B cell (primary cell): ENCODE results near the gene RPS29. TPM values are rescaled to one million over a fixed set of nuclear protein-coding genes. Genes with fewer than 3 reads are reported as not detected.
"Not testable (repeated sequence)": the region's sequence is repeated elsewhere in the genome, so short reads cannot be mapped to it uniquely, and the experiment has no call there.

Experiments
- ATAC-seq: fragments of 200-7000 bp; cut with Tn5 transposase; one replicate; pipeline ENCODE4 v1.10.0; 2021; ENCODE audit warnings: low read depth, mild to moderate bottlenecking, moderate number of reproducible peaks, moderate library complexity
- CTCF ChIA-PET: fragments of 350-600 bp; sonication (Branson Sonifier 250); formaldehyde crosslinking; loops from one replicate; lab custom pipeline; 2021; ENCODE audit warnings: antibody characterized with exemption, inconsistent platforms; lab: Charles Lee
- POLR2A ChIA-PET: fragments of 350-600 bp; sonication (Branson Sonifier 250); formaldehyde crosslinking; loops from one replicate; lab custom pipeline; 2021; ENCODE audit warnings: antibody characterized with exemption; lab: Charles Lee
- DNase-seq: peaks from one replicate; pipeline ENCODE4 v3.0.0; 2013
- H2AFZ ChIP-seq: 2 replicates; pipeline ENCODE4 v1.6.1; 2012; ENCODE audit warnings: mild to moderate bottlenecking, low read depth, low read length; ENCODE audit not compliant: insufficient read depth, poor library complexity, severe bottlenecking
- H3K27ac ChIP-seq, 2 donors: 1 replicate in 1 of 2; 2 replicates in 1 of 2; pipeline ENCODE4 v1.5.1; 2012 to 2013; ENCODE audit warnings: low read length in 2 of 2, mild to moderate bottlenecking in 2 of 2, moderate library complexity in 1 of 2
- H3K27me3 ChIP-seq, 4 experiments: fragments of 200-600 bp in 1 of 4; sonication (generic) in 1 of 4; replicated peaks in 1 of 4; 1 replicate in 2 of 4; 2 replicates in 2 of 4; pipeline versions ENCODE4 v1.6.1 to v1.7.0; 2013 to 2016; ENCODE audit warnings: low read length in 3 of 4, mild to moderate bottlenecking in 2 of 4, mixed read lengths in 1 of 4, moderate library complexity in 1 of 4; ENCODE audit not compliant: insufficient read depth in 4 of 4, control insufficient read depth in 3 of 4; ENCODE audit errors: control extremely low read depth in 1 of 4
- H3K36me3 ChIP-seq, 2 experiments: replicated peaks in 1 of 2; 1 replicate in 1 of 2; 2 replicates in 1 of 2; pipeline versions ENCODE4 v1.6.1 to v1.7.1; 2013; ENCODE audit warnings: low read length in 1 of 2; ENCODE audit not compliant: insufficient read depth in 2 of 2, control insufficient read depth in 1 of 2; ENCODE audit errors: control extremely low read depth in 1 of 2, extremely low read depth in 1 of 2
- H3K4me1 ChIP-seq, 2 donors: fragments of 200-600 bp in 1 of 2; sonication (generic) in 1 of 2; 1 replicate in 1 of 2; 2 replicates in 1 of 2; pipeline versions ENCODE4 v1.5.1 to v1.6.1; 2013 to 2017; ENCODE audit warnings: low read length in 2 of 2; ENCODE audit not compliant: control insufficient read depth in 2 of 2, insufficient read depth in 2 of 2
- H3K4me2 ChIP-seq: replicated peaks from 2 replicates; pipeline ENCODE3; 2012; ENCODE audit warnings: mild to moderate bottlenecking, low read depth, low read length; ENCODE audit not compliant: poor library complexity, severe bottlenecking
- H3K4me3 ChIP-seq, 5 experiments: fragments of 200-600 bp in 1 of 5; sonication (generic) in 1 of 5; 1 replicate in 3 of 5; 2 replicates in 2 of 5; pipeline versions ENCODE4 v1.5.1 to v1.7.0; 2011 to 2016; ENCODE audit warnings: low read length in 4 of 5, mild to moderate bottlenecking in 4 of 5, low read depth in 2 of 5, control low read depth in 1 of 5, moderate library complexity in 1 of 5; ENCODE audit not compliant: insufficient read depth in 1 of 5; ENCODE audit errors: control extremely low read depth in 1 of 5, extremely low read depth in 1 of 5
- H3K79me2 ChIP-seq: fragments of 200-600 bp; sonication (generic); one replicate; pipeline ENCODE4 v1.6.0; 2016; ENCODE audit warnings: low read length; ENCODE audit not compliant: control insufficient read depth, insufficient read depth
- H3K9ac ChIP-seq: fragments of 200-600 bp; sonication (generic); 2 replicates; pipeline ENCODE4 v1.6.1; 2017; ENCODE audit warnings: mild to moderate bottlenecking, low read length, moderate library complexity
- H3K9me3 ChIP-seq, 3 donors: one replicate each; pipeline versions ENCODE4 v1.6.1 to v1.7.1; 2013; ENCODE audit warnings: low read length in 2 of 3; ENCODE audit not compliant: control insufficient read depth in 2 of 3, insufficient read depth in 1 of 3; ENCODE audit errors: control extremely low read depth in 1 of 3
- H4K20me1 ChIP-seq: 2 replicates; pipeline ENCODE4 v1.6.0; 2012; ENCODE audit warnings: mild to moderate bottlenecking, low read length; ENCODE audit not compliant: insufficient read depth, control insufficient read depth, poor library complexity, severe bottlenecking
- H3K27ac Mint-ChIP-seq: one replicate; pipeline ENCODE4 v1.8.0; 2021; ENCODE audit warnings: mixed read lengths
- H3K27me3 Mint-ChIP-seq: one replicate; pipeline ENCODE4 v1.8.0; 2021; ENCODE audit warnings: mixed read lengths
- H3K4me1 Mint-ChIP-seq: one replicate; pipeline ENCODE4 v1.8.0; 2021; ENCODE audit warnings: mixed read lengths
- H3K4me3 Mint-ChIP-seq: one replicate; pipeline ENCODE4 v1.8.0; 2021; ENCODE audit warnings: mixed read lengths
- H3K9me3 Mint-ChIP-seq: one replicate; pipeline ENCODE4 v1.8.0; 2022; ENCODE audit warnings: mixed read lengths; ENCODE audit not compliant: insufficient read depth
- EZH2 ChIP-seq: IDR thresholded peaks from 2 replicates; pipeline ENCODE4 v1.6.1; 2012; ENCODE audit warnings: borderline replicate concordance, low read depth, mild to moderate bottlenecking, moderate library complexity, low read length; ENCODE audit not compliant: insufficient read depth, poor library complexity, severe bottlenecking
- WGBS: methylation state at CpG from one replicate; pipeline ENCODE4 v1.1.5; 2013; ENCODE audit warnings: missing lambda C conversion rate; ENCODE audit not compliant: insufficient coverage; 5-methylcytosine and 5-hydroxymethylcytosine counted together
- intact Hi-C: fragments of 100-400 bp; cut with micrococcal nuclease; formaldehyde crosslinking; loops from one replicate; pipeline ENCODE4 v1.10.0; 2022
- polyA plus RNA-seq: library from polyadenylated mRNA; depleted of rRNA; stranded (reverse); fragments of >200 nt; gene quantifications from 2 replicates; pipeline ENCODE4 v1.2.3, GENCODE V29; 2012
- total RNA-seq, 2 donors: library from RNA; stranded (reverse); fragments of 120-200 nt in 1 of 2; gene quantifications; 1 replicate in 1 of 2; 2 replicates in 1 of 2; pipeline versions ENCODE4 v1.2.3 to v1.2.4, GENCODE V29; 2013 to 2022
- TF ChIP-seq, protein P1 (sequence below): fragments of 200-600 bp; IDR thresholded peaks from one replicate; pipeline ENCODE4 v1.8.0; 2022; ENCODE audit warnings: antibody characterized with exemption, mild to moderate bottlenecking

RPS29 gene
- total and polyA plus RNA-seq, 2 donors (not counting 1 experiment from before 2014, with no cell fraction given), result 2,873 to 29,966 TPM

DNA sequence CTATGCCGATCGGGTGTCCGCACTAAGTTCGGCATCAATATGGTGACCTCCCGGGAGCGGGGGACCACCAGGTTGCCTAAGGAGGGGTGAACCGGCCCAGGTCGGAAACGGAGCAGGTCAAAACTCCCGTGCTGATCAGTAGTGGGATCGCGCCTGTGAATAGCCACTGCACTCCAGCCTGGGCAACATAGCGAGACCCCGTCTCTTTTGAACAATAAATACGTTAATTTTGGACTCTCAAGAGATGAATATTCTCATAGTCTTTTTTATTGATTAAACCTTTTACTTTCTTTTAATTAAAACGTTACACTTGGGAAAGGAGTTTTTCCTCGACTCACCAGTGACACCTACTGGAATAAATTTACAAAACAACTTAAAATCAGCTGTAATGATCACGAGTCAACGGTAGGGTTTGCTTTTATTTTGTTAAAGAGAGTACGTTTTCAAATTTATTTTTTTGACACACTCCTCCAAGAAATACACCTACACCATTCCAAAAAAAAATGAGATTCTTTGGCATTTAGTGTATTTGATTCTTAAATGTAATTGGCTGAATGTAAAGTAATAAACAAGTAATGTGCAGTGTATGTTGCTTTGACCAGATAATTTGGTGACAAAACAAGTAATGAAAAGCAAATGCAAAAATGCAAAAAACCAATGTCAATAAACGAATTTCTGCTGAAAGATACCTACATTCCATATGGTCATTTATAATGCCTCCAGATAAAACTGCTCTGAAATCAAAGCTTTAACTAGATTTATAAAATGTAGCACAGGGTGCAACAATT lies 687 bp upstream of the RPS29 start:
- Histone ChIP-seq H3K4me3 (peak overlapping the region; percentile 70 to 100 (median 88)), H2AFZ (peak overlapping the region; percentile 68), H3K27me3 (no peaks in the 10 kb centered on the region), H3K9ac (peak overlapping the region; percentile 96), H3K4me1 (peaks cover 17 to 24% of the 10 kb centered on the region in 2 donors), H3K36me3 (peaks cover 10 to 28% of the 10 kb centered on the region in 2 experiments), H3K9me3 (no peaks in the 10 kb centered on the region), H4K20me1 (peaks cover 35% of the 10 kb centered on the region), H3K4me2 (peak overlapping the region; percentile 87), H3K79me2 (peaks cover 44% of the 10 kb centered on the region), H3K27ac (peak overlapping the region; percentile 88 to 95)
- Mint-ChIP-seq H3K4me1 (peaks cover 38% of the 10 kb centered on the region), H3K9me3 (no peaks in the 10 kb centered on the region), H3K27me3 (no peaks in the 10 kb centered on the region), H3K27ac (peak overlapping the region; percentile 100), H3K4me3 (peak overlapping the region; percentile 88)
- intact Hi-C loops, result loop anchor here (1.0 to 10.0 kb wide), 8 partner anchors 9 to 948 kb away; partner anchors contain the start of genes DMAC2L, KLHDC1, KLHDC2 and L2HGDH
- no CpG with 5 or more reads among the region's 21 CpGs for WGBS
- no peak for TF ChIP-seq EZH2
- TF ChIP-seq, protein P1, sequence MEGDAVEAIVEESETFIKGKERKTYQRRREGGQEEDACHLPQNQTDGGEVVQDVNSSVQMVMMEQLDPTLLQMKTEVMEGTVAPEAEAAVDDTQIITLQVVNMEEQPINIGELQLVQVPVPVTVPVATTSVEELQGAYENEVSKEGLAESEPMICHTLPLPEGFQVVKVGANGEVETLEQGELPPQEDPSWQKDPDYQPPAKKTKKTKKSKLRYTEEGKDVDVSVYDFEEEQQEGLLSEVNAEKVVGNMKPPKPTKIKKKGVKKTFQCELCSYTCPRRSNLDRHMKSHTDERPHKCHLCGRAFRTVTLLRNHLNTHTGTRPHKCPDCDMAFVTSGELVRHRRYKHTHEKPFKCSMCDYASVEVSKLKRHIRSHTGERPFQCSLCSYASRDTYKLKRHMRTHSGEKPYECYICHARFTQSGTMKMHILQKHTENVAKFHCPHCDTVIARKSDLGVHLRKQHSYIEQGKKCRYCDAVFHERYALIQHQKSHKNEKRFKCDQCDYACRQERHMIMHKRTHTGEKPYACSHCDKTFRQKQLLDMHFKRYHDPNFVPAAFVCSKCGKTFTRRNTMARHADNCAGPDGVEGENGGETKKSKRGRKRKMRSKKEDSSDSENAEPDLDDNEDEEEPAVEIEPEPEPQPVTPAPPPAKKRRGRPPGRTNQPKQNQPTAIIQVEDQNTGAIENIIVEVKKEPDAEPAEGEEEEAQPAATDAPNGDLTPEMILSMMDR, result peak; percentile 97
- ChIA-PET CTCF (interaction anchor here (0.6 to 5.4 kb wide), 10 partner anchors 10 to 266 kb away, joined by 3 to 92 read pairs (median 8); partner anchors contain the start of genes DNAAF2, KLHDC2, LRR1 and MGAT2), POLR2A (interaction anchor here (0.7 to 3.4 kb wide), 8 partner anchors 8 to 535 kb away, joined by 3 to 53 read pairs (median 10); partner anchors contain the start of genes DNAAF2, KLHDC2, LRR1 and MGAT2)
- ATAC-seq, result peak; percentile 43
- peak; percentile 86 for DNase-seq

DNA sequence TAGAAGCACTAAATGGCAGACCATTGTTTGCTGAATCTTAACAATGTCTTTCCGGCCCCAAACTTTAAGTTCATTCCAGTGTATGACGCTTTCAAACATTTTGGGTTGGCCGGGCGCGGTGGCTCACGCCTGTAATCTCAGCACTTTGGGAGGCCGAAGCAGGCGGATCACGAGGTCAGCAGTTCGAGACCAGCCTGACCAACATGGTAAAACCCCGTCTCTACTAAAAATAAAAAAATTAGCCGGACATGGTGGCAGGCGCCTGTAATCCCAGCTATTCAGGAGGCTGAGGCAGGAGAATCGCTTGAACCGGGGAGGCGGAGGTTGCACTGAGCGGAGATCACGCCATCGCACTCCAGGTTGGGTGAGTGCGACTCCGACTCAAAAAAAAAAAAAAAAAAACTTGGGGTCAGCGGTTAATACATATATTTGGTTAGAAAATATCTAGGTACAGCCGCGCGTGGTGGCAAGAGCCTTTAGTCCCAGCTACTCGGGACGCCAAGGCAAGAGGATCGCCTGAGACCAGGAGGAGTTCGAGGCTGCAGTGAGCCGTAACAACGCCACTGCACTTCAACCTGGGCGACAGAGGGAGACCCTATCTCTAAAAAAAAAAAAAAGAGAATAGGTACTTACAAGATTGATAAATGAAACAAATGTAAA lies 1.1 kb downstream of the RPS29 start:
- DNase-seq, H3K27me3 ChIP-seq, H3K9me3 Mint-ChIP-seq, H3K9me3 ChIP-seq, ATAC-seq, H3K27me3 Mint-ChIP-seq: not testable (repeated sequence)
- Histone ChIP-seq H4K20me1 (peaks cover 41% of the 10 kb centered on the region), H3K4me3 (peak overlapping the region; percentile 70 to 100 (median 88)), H3K9ac (peak overlapping the region; percentile 96), H3K36me3 (peaks cover 10 to 28% of the 10 kb centered on the region in 2 experiments), H3K79me2 (peaks cover 61% of the 10 kb centered on the region), H3K4me1 (peaks cover 17 to 24% of the 10 kb centered on the region in 2 donors), H3K27ac (peak overlapping the region; percentile 88 to 95), H3K4me2 (peak overlapping the region; percentile 87), H2AFZ (peak overlapping the region; percentile 68)
- 29% methylated on average over 24 of the region's 32 CpGs for WGBS
- CTCF ChIA-PET, result interaction anchor here (4.8 to 5.4 kb wide), 2 partner anchors 11 to 36 kb away, joined by 57 to 92 read pairs; partner anchors contain the start of genes LRR1, MGAT2 and RPL36AL
- peaks cover 49% of the 10 kb centered on the region for H3K4me1 Mint-ChIP-seq
- POLR2A ChIA-PET, result interaction anchor here (0.7 to 3.4 kb wide), 8 partner anchors 9 to 785 kb away, joined by 3 to 53 read pairs (median 6); partner anchors contain the start of genes DNAAF2, KLHDC2, MGAT2 and RPL36AL
- peak overlapping the region; percentile 100 for H3K27ac Mint-ChIP-seq
- H3K4me3 Mint-ChIP-seq, result peak overlapping the region; percentile 88
- intact Hi-C loops, result loop anchor here (5.0 to 10.0 kb wide), 2 partner anchors 123 to 950 kb away; partner anchors contain the start of gene MAP4K5
